HEK293 (cell line): Measurements from ENCODE around the gene SLC25A25.

Experiments
- CTCF ChIA-PET: fragments of 350-600 bp; formaldehyde crosslinking; extraction: SDS; loops from one replicate; lab custom pipeline; 2021; ENCODE audit warnings: antibody characterized with exemption; lab: Yijun Ruan, JAX
- POLR2A ChIA-PET: fragments of 300-600 bp; formaldehyde crosslinking; extraction: SDS; loops from one replicate; lab custom pipeline; 2020; ENCODE audit warnings: antibody characterized with exemption, inconsistent platforms; lab: Yijun Ruan, JAX
- H3K27ac ChIP-seq: fragments of 200-500 bp; sonication (Bioruptor generic); 2 replicates; pipeline ENCODE4 v1.5.1; 2014; ENCODE audit warnings: low read depth, low read length, control low read depth, inconsistent platforms; ENCODE audit errors: extremely low read depth
- H3K36me3 ChIP-seq, 2 experiments: fragments of 200-500 bp in 1 of 2; sonication (Bioruptor generic) in 1 of 2; 1 replicate in 1 of 2; 2 replicates in 1 of 2; pipeline ENCODE4 v1.5.1; 2014 to 2017; ENCODE audit warnings: inconsistent platforms in 2 of 2, low read length in 2 of 2; ENCODE audit not compliant: control insufficient read depth in 2 of 2, insufficient read depth in 1 of 2
- H3K4me1 ChIP-seq: fragments of 200-500 bp; sonication (Bioruptor generic); 2 replicates; pipeline ENCODE4 v1.5.1; 2014; ENCODE audit warnings: mild to moderate bottlenecking, low read length, inconsistent platforms; ENCODE audit not compliant: control insufficient read depth, insufficient read depth
- H3K4me3 ChIP-seq: 2 replicates; pipeline ENCODE4 v1.5.1; 2011; ENCODE audit warnings: low read depth, mild to moderate bottlenecking, control low read depth, low read length, moderate library complexity
- H3K9me3 ChIP-seq: fragments of 200-500 bp; sonication (Bioruptor generic); 2 replicates; pipeline ENCODE4 v1.5.1; 2014; ENCODE audit warnings: low read depth, low read length, inconsistent platforms; ENCODE audit not compliant: control insufficient read depth, insufficient read depth
- HIC1 ChIP-seq: fragments of 450-650 bp; formaldehyde crosslinking; IDR thresholded peaks from 2 replicates; pipeline ENCODE4 v1.5.1; 2016; ENCODE audit warnings: missing biosample characterization, missing genetic modification characterization
- KLF7 ChIP-seq: fragments of 450-650 bp; formaldehyde crosslinking; IDR thresholded peaks from 2 replicates; pipeline ENCODE4 v1.5.1; 2016; ENCODE audit warnings: missing biosample characterization, missing genetic modification characterization, borderline replicate concordance
- REST ChIP-seq: fragments of 450-650 bp; formaldehyde crosslinking; IDR thresholded peaks from 2 replicates; pipeline ENCODE4 v1.5.1; 2016; ENCODE audit warnings: missing biosample characterization, missing genetic modification characterization
- ZNF121 ChIP-seq: fragments of 450-650 bp; formaldehyde crosslinking; IDR thresholded peaks from 2 replicates; pipeline ENCODE4 v1.5.1; 2016; ENCODE audit warnings: missing biosample characterization, missing genetic modification characterization
- ZNF324 ChIP-seq: fragments of 450-650 bp; formaldehyde crosslinking; IDR thresholded peaks from 2 replicates; pipeline ENCODE4 v1.5.1; 2016; ENCODE audit warnings: missing biosample characterization, missing genetic modification characterization
- ZNF548 ChIP-seq: fragments of 450-650 bp; formaldehyde crosslinking; IDR thresholded peaks from 2 replicates; pipeline ENCODE4 v1.5.1; 2016; ENCODE audit warnings: missing biosample characterization, missing genetic modification characterization
- ZNF558 ChIP-seq: fragments of 450-650 bp; formaldehyde crosslinking; IDR thresholded peaks from 2 replicates; pipeline ENCODE4 v1.5.1; 2016; ENCODE audit warnings: missing biosample characterization, missing genetic modification characterization
- ZNF704 ChIP-seq: fragments of 450-650 bp; formaldehyde crosslinking; IDR thresholded peaks from 2 replicates; pipeline ENCODE4 v1.5.1; 2016; ENCODE audit warnings: missing biosample characterization, missing genetic modification characterization
- ZSCAN18 ChIP-seq: fragments of 450-650 bp; formaldehyde crosslinking; IDR thresholded peaks from 2 replicates; pipeline ENCODE4 v1.5.1; 2016; ENCODE audit warnings: missing biosample characterization, missing genetic modification characterization
- TF ChIP-seq, protein P1 (sequence below): fragments of 450-650 bp; formaldehyde crosslinking; IDR thresholded peaks from 2 replicates; pipeline ENCODE4 v1.5.1; 2016; ENCODE audit warnings: missing biosample characterization, missing genetic modification characterization

SLC25A25 gene

DNA sequence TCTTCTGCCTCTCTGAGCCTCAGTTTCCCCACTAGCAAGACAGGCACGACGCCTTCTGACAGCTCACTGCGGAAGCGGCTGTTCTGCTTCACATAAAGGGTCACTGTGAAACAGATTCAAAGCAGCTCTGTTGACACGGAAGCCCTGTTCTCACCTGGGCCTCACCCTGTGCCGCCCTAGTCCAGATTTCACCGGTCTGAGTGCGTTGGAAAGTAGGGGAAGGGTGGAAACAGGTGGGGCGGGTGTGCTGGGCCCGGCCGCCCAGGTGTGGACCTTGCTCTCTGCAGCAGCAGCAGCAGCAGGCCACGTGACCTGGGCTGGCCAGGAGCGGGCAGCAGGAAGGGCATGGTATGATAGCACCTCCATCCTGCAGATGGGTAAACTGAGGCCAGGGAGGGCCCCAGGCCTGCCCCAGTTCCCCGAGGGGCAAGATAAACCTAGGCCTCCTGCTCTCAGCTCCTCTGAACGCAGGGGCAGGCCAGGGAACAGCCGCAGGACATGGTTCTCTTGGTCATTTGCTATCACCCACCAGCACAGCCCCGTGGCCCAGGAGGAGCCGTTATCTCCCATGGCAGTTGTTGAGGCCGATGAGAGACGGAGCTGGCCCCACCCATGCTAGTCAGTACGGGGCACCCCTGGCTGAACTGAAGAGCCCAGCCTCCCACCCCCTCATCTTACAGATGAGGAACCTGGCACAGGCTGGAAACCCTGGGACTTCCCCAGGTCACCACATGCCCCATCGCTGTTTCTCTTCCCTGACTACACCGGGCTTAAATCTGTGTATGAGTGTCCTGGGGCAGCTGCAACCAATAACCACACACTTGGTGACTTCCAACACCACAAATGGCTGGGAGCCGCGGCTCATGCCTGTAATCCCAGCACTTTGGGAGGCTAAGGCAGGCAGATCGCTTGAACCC, 47.4 kb downstream of the SLC25A25 start (continued):
- TF ChIP-seq ZNF704 (tag by site-specific recombination), result no peak
- TF ChIP-seq ZNF558 (tag by site-specific recombination), result no peak
- no peak for TF ChIP-seq ZSCAN18 (tag by site-specific recombination)
- TF ChIP-seq KLF7 (tag by site-specific recombination), result no peak
- no peak for TF ChIP-seq HIC1 (tag by site-specific recombination)
- no peak for TF ChIP-seq ZNF324 (tag by site-specific recombination)
- TF ChIP-seq REST (tag by site-specific recombination), result no peak
- TF ChIP-seq, protein P1, sequence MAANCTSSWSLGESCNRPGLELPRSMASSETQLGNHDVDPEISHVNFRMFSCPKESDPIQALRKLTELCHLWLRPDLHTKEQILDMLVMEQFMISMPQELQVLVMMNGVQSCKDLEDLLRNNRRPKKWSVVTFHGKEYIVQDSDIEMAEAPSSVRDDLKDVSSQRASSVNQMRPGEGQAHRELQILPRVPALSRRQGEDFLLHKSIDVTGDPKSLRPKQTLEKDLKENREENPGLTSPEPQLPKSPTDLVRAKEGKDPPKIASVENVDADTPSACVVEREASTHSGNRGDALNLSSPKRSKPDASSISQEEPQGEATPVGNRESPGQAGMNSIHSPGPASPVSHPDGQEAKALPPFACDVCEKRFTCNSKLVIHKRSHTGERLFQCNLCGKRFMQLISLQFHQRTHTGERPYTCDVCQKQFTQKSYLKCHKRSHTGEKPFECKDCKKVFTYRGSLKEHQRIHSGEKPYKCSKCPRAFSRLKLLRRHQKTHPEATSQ, result no peak

DNA sequence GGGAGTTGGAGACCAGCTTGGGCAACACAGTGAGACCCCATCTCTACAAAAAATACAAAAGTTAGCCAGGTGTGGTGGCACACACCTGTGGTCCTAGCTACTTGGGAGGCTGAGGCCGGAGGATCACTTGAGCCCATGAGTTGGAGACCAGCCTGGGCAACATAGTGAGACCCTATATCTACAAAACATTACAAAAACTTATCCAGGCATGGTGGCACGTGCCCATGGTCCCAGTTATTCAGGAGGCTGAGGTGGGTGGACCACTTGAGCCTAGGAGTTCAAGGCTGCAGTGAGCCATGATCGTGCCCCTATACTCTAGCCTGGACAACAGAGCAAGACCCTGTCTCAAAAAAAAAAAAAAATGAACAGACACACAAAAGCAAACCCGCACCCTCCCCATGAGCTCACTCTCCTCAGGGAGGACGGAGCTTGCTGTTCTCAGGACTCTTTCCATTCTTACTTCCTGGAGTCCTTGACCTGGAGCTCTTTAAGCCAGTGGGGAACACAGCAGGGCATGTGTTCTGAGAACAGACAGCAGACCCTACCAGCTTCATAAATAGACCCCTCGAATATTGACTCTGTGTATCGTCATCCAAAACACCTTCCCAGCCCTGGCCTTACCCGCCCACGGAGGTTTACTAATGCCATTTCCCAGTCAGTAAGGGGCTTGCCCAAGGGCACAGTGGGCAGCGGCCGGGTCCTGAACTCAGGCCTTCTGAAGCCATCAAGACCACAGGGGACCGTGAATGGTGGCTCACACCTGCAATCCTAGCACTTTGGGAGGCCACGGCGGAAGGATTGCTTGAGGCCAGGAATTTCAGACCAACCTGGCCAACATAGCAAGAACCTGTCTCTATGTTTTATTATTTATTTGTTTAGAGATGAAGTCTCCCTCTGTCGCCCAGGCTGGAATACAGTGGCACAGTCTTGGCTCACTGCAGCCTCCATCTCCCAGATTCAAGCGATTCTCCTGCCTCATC, 48.4 kb downstream of the SLC25A25 start:
- Histone ChIP-seq H3K27ac (no peak overlapping the region), H3K36me3 (peaks cover 0 to 36% of the 10 kb centered on the region in 2 experiments; a peak in 1 of 3 replicates), H3K9me3 (no peaks in the 10 kb centered on the region), H3K4me3 (no peak overlapping the region), H3K4me1 (no peaks in the 10 kb centered on the region)
- ChIA-PET CTCF (interaction anchor here (0.6 to 5.2 kb wide), 18 partner anchors 9 to 275 kb away, joined by 3 to 88 read pairs (median 9); no protein-coding TSS in a partner anchor), POLR2A (interaction anchor here (0.6 to 1.0 kb wide), 2 partner anchors 25 to 603 kb away, joined by 3 read pairs; no protein-coding TSS in a partner anchor)
- TF ChIP-seq ZNF548 (tag by site-specific recombination) (no peak), ZNF121 (tag by site-specific recombination) (peak; percentile 96)
